EH (cell line): ENCODE results near the gene STIM1.
"Not testable (repeated sequence)": the region's sequence is repeated elsewhere in the genome, so short reads cannot be mapped to it uniquely, and the experiment has no call there.

ENCODE experiments used
- DNase-seq: peaks from one replicate; pipeline ENCODE4 v3.0.0-alpha.2; 2015; ENCODE audit warnings: low read depth

Gene STIM1

DNA sequence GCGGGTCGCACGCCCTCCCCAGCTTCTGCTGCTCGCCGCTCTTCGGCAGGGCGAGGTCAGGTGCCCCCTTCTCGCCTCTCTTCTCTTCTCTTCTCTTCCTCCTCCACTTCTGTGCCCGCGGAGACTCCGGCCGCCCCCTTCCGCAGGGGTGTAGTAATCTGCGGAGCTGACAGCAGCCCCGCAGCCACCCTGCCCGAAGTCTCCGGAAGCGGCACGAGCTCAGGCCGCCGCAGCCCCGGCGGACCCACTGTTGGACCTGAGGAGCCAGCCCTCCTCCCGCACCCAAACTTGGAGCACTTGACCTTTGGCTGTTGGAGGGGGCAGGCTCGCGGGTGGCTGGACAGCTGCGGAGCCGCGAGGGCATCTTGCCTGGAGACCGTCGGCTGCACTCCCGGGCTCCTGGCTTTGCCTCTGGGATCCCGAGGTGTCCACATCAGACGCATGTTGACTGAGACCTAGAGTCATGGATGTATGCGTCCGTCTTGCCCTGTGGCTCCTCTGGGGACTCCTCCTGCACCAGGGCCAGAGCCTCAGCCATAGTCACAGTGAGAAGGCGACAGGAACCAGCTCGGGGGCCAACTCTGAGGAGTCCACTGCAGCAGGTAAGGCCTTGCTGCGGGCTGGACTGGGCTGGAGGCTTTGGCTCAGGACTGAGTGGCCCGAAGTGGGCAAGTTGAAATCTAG is 486 bp downstream of the STIM1 start:
- peak; percentile 57 for DNase-seq

DNA sequence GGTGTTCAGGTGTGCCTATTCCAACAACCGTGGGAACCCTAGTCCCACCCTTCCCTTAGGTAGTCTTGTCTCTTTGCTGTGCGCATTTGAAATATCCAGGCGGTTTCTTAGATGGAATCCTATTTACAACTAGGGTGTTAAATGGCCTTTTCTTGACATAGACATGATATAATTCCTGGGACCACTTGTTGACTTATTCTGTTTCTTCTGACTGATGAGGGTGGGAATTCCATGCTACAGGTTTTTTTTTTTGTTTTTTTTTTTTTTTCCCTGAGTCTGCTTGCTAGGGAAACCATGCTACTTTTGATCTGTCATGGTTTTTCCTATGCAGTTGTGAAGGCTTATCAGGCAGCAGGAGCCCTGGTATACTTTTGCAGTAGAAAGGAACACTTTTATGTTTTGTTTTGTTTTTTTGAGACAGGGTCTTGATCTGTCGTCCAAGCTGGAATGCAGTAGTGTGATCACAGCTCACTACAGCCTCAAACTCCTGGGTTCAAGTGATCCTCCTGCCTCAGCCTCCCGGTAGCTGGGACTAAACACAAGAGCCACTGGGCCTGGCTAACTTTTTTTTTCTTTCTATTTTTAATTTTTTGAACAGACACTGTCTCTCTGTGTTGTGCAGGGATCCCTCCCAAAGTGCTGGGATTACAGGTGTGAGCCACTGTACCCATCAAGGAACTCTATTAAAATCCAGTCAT is 1.5 kb downstream of the STIM1 start:
- no peak for DNase-seq

DNA sequence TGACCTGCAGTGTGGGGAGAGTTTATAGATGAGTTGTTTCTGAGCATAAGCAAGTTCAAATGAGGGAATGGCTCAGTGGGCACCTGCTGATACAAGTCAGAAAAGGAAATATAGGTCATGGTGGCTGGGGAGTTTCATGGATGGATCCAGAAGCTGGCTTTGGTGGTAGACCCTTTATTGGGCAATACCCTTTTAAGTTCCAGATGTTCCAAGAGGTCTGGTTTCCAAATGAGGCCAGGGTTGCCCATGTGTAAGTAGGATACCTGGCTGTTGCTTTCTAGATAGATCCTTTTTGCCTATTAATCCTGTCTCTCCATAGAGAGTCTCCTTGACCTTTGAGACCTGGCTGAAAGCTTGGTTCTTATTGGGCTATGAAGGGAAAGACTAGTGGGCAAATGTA is 2.2 kb downstream of the STIM1 start:
- DNase-seq, result no peak

DNA sequence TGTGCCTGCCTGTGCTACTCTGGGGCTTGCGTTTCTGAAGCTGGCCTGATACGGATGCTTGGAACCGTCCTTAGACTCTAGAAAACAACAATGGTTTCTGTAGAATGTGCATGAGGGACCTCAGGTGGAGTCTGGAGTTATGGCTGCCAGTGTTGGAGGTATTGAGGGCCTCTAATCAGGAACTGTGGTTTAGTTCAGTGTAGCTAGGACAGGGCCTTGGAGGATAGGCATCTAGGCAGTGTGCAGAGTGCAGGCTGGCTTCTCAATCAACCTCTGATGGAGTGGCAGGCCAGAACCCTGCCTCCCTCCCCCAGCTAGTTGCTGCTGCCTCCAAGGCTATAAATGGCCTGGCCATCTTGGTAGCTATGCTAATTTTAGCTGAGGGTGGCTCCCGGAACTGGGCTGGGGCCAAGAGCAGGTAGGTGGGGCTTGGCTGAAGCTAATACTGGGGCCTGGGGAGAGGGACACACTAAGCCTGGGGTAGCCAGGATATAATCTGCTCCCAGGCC is 4.0 kb downstream of the STIM1 start:
- DNase-seq, result peak; percentile 28

DNA sequence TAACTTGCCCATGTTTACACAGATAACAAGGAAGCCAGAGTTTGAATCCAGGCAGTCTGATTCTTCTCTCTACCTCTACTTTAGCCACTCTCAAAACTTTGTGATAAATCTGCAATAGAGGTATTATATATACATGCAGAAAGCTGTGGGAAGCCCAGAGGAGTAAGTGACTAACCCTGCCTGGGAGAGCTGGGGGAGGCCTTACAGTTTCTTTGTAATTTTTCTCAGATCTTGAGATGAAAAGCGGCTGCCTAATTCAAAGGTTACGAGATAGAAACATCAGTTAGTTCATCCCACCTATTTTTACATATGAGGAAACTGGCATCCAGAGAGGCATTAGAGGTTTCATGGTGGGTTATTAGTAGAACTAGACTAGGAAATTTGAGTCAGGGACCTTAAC is 4.9 kb downstream of the STIM1 start:
- no peak for DNase-seq

DNA sequence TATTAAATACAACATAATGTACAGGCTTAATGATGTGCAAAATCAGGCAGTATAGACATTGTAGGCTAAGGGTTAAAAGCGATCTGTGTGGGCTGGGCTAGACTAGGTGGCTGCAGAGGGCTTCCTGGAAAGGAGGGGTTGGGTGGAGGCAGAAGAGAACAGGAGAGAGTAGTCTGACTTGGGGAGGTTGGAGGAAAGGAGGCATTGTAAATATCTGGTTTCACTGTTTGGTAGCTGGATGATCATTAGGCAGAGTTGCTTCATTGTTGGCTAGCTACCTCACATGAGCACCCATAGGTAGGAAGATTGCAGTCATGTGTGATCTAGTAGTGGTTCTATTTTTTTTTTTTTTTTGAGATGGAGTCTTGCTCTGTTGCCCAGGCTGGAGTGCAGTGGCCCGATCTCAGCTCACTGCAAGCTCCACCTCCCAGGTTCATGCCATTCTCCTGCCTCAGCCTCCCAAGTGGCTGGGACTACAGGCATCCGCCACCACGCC is 5.5 kb downstream of the STIM1 start:
- DNase-seq, result not testable (repeated sequence)

DNA sequence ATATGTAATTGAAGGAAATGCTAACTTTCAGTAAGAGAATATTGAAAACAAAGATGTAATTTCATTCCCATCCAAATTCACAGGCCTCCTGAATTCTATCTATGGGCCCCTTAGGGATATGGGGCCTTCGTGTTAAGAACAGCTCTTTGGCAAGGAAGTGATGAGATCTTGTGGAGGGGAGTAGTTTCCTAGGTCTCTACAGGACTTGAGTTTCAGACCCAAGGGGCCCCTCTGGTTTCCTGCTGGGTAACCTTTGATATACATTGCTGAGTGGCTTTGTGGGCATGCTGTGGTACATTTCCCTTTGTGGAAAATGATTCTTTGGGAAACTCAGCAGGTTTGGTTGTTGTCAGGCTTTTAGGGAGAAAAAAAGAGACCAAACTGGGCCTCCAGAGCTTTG is 6.2 kb downstream of the STIM1 start:
- no peak for DNase-seq

DNA sequence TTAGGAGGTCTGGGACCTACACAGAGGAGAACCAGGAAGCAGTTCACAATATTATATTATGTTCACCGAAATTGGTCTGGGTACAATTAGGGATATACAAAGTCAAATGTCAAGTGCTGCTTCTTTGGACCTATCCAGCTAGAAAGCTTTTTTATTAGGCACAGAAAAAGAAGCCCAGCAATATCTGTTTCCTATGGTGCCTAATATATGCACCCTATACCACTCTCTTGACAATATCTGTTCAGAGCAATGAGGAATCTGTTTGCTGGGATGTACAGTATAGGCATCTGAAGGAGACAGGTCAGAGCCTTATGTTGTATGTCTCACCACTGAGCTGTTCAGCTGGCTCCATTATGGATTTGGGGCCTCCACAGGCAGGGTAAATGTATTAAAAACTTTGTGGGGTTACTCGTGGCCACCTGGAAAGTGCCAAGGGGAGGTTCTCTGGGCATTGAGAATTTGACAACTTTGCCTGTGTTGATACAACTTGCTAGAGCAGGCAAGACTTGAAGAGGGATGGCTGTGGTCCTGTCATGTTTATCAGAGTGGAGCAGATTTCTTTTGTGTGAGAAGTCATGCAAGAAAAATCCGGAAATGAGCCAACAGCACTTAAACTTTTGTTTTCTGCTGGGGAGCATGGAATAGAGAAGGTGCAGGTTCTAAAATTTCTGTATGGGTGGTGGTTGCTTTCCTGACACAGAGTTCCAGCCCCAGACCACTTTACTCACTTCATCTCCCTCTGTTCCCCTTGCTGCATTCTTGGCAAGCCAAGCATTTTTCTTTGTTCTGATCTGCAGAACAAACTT is 10.1 kb downstream of the STIM1 start:
- DNase-seq, result peak; percentile 77

DNA sequence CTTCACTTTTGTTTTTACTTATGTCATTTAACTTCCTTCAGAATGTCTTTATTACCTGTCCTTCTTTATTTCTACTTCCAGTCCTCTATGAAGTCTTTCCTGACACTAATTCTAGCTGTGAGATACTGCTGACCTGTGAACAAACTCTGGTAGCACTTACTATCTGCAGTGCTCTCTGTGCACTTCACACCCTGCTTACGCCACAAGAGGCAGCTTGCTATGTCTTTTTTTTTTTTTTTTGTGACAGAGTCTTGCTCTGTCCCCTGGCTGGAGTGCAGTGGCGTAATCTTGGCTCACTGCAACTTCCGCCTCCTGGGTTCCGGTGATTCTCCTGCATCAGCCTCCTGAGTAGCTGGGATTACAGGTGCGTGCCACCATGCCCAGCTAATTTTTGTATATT is 10.7 kb downstream of the STIM1 start:
- peak; percentile 27 for DNase-seq

DNA sequence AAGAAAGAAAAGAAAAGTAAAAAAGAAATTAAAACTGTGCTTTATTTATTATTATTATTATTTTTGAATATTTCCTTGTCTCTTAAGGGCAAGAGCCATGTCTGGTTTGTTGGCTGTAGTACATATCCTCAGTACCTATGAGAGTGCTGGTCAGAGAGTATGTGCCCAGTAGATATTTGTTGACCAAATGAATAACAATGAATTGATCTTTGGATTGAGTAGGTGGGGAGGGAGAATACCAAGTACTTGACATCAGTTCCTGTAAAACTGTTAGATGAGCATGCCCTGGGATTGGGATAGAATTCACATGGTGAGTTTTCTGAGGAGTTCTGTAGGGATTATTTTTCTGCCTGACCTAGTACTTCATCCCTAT is 11.4 kb downstream of the STIM1 start:
- DNase-seq, result no peak

DNA sequence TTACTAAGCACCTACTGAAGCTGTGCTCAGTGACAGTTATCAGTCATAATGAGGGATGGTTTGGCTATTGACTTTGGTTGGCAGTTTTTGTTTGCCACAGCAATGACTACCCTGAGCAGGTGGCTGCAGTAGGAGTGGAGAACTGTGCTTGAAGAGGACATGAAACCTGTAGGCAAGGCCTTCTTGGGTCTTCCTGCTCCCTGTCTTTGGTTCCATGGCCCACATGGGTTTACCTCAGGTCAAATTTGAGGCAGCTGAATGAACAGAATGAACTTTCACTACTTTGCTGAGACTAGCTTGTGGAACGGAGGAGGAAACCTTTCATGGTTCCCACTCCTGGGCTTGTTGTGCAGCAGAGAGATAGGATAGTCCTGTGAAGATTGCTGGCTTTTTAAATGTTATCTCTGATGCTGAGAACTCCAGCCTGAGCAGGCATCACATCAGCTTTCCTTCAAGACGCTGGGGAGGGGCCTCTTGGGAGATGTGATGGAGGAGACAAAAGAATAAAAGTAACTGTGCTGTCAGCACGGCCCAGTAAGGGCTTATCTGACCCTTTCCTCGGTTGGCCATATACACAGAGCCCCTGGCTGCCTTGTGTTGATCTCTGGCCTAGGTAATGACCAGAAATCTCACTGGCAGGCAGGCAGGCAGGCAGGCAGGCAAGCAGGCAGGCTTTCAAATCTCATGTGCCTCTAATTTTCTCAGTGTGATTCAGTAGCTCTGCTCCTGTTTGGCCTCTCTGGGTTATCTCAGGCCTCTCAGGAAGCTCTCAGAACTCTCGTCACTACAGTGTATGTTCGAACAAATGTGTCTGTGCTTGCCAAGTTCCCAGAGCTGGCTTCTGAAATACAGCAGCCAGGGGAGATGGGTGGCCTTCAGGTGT is 12.0 kb downstream of the STIM1 start:
- no peak for DNase-seq

DNA sequence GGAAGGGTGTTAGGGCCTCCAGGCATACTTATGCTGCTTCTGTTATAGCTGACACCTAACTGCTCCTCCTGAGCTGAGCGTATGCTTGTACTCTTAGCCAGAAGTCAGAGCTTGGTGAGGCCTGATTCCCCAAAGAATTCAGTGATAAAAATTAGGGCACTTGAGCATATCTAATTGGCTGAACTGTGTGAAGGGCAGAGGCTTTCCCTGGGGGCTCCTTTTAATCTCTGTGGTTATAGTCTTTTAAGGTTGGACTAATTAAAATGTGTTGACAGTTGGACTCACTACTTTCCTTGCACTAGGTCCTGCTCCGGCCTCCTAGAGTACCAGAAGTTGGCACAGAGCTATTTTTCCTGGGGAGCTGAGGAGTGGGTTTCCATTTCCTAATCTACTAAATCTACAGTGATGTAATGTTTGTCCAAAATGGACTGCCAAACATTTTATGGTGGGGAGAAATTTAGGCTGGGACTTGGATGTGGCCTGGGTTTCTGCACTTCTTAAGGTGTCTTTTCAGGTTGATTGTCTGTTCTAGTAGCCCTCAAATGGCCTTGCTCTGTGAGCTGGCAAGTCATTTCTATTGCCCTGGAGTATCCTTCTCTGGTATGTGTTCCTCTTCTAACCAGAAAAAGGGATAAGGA is 18.4 kb downstream of the STIM1 start:
- no peak for DNase-seq

DNA sequence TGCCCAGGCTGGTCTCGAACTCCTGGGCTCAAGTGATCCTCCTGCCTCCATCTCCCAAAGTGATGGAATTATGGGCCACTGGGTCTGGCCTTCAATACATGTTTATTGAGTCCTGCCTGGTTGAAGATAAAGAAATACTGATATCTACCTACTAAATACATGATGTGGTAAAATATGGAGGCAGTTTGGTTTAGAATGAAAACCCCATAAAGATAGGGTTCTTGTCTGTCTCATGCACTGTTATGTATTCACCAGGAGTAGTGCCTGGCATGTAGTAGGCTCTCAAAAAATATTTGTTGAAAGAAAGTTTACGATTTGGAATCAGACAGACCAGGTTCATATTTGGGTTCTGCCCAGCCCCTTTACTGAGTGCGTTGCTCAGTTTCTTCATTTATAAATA is 21.1 kb downstream of the STIM1 start:
- DNase-seq, result no peak

DNA sequence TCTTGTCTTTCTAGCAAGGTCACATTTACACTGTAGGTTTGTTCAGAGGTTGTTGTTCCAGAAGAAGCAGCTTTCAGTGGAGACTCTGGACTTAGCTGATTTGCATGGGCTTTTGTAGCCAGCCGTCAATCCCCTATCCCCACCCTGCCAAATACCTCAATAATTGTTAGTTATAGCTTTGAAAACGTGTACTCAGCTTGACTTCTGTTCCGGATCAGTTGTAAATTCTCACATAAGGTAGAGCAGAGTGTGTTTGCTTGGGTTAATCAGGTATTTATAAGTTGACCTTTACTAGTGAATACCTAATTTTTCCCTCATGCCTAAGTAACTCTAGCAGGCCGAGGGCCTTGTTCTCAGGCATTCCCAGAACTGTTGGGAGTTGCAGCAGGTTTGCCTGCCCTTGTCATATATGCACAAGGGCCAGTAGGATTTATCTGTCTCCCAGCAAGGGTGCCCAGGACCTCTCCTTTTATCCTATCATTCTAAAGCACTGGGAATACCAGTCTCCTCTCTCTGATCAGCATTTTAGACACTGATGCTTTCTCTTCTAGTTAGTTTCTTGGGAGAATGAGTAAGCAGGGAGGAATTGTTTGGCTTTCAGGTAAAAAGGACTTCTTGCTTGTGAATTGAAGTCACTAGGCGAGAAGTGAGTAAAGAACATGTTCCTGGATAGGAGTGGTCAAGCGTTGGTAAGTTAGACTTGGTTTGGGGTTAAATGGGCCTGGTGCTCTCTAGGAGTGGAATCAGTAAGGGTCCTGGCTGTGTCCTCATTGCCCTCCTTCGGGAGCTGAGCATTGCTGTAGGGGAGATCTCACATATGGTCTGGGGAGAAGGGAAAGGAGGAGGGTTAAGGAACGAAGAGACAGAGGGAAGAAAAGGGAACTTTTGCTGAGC is 22.1 kb downstream of the STIM1 start:
- no peak for DNase-seq

DNA sequence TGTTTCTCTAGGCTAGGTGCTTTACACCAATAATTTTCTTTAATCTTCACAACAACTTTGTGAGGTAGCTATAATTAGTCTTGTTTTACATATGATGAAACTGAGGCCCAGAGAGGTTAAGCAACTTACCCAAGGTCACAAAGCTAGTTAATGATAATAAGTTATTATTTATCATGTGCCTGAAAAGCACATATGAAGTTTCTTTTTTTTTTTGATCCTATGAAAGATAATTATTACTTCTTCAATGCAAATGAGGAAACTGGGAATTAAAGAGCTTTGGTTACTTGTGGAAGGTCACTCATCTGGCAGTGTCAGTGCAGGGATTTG is 22.8 kb downstream of the STIM1 start:
- DNase-seq, result no peak

DNA sequence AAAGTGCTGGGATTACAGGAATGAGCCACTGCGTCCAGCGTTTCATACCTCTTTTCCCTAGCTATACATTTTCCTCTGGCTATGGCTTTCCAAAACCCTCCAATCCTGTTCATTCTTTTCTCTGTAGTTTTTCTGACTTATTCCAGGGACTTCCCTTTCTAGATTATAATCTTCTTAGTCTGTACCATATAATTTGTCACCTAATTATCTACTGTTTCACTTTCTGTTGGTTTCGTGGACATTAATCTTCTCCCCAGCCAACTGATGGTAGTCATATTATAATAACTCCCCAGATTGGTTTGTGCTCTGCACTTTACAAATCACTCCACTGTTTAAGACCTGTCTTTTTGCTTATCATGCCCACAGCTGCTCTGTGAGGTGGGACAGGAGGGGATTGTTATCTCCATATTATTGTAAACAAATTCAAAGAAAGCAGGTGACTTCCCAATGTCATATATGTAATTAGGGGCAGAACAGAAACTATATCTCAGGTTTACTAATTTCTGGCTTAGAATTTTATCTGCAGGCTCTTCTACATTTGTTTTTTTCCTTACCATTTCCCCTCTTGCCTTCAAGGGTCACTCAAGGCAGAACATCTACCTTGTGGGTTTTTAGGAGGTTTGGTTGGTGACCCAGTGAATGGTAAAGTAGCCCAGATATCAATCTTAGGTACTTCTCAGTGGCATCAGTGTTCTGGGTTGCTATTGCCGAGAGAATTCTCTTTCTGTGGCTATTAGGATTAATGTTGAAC is 23.9 kb downstream of the STIM1 start:
- no peak for DNase-seq

DNA sequence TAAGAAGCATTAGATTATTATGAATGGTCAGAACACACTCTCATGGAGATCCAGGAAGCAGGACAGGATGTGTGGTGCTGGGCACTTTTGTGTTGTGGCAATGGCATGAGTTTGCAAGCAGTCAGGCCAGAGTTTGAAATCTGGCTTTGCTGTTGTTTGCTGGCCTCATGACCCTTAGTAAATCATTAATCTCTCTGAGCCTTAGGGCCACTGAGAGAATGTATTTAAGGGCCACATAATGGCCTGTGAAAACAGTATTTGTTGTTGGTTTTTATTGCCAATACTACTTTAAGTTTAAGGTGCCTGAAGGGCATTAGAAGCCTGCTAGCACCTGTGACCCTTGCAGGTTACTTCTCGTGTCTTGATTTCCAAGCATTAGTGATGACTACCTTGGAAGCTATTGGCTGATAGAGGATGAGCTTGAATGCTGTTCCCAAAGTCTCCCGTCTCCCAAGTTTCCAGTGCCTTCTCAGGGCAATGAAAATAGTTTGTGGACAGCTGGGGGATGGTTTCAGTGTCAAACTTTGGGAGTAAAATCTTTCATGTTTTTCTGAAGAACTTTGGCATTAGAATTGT is 24.6 kb downstream of the STIM1 start:
- no peak for DNase-seq

DNA sequence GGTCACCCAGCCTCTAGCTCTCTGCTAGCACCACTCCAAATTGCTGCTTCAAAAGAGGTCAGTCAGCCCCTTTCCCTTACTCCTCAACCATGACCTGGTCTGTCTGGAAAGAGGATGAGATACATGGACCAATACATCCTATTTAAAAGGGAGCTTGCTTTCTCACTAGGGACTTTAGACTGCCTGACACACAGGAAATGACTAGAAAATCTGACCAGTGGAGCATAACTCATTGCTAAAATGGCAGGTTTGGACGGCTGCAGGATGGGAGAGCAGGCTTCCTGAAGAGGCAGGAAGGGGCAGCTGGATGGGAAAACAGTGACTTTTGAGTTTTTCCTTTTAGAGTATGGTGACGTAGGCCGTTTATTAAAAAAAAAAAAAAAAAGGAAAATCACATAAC is 25.3 kb downstream of the STIM1 start:
- peak; percentile 59 for DNase-seq

DNA sequence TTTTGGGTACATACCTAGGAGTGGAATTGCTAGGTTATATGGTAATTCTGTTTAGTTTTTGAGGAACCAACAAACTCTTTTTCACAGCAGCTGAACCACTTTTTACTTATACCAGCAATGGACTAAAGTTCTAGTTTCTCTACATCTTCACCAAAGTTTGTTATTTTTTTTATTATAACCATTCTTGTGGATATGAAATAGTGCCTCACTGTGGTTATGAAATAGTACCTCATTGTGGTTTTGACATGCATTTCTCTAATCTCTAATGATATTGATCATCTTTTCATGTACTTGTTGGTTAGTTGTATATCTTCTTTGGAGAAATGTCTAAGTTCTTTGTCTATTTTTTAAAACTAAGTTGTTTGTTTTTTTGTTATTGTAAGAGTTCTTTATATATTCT is 27.2 kb downstream of the STIM1 start:
- DNase-seq, result no peak
